ENCODE measurements around the gene FAU. TPM values are rescaled to one million over a fixed set of nuclear protein-coding genes. Genes with fewer than 3 reads are reported as not detected.

FAU gene
- total and polyA plus RNA-seq, 10 of the 15 experiments (the other 5 are each of a cell fraction or from before 2014, with no cell fraction given) = 332 to 1,347 (median 990) TPM

GRCh38 chr11:65121865-65122696 lies at the start of gene FAU, which contains the start of gene MRPL49 (continued):
- TF ChIP-seq ATF2 (IDR thresholded peaks at IDR 0.05; ENCODE audit: low read length) = no peak
- TF ChIP-seq NR2C2 (IDR thresholded peaks at IDR 0.05; ENCODE audit: borderline replicate concordance, control insufficient read depth, insufficient read length, low read depth) = no peak
- peak; percentile 75 for TF ChIP-seq HCFC1 (IDR thresholded peaks at IDR 0.05; ENCODE audit: low read length)
- TF ChIP-seq BCL11A (IDR thresholded peaks at IDR 0.05; ENCODE audit: low read depth, low read length) = no peak
- TF ChIP-seq, protein P1, sequence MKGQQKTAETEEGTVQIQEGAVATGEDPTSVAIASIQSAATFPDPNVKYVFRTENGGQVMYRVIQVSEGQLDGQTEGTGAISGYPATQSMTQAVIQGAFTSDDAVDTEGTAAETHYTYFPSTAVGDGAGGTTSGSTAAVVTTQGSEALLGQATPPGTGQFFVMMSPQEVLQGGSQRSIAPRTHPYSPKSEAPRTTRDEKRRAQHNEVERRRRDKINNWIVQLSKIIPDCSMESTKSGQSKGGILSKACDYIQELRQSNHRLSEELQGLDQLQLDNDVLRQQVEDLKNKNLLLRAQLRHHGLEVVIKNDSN (IDR thresholded peaks at IDR 0.05; ENCODE audit: borderline replicate concordance, extremely low read length, insufficient read depth, low read depth, low read length) = no peak
- no peak for TF ChIP-seq USF2 (IDR thresholded peaks at IDR 0.05; ENCODE audit: borderline replicate concordance, low read depth, low read length)
- TF ChIP-seq FOXK2 (IDR thresholded peaks at IDR 0.05) = peak; percentile 58
- peak; percentile 65 for TF ChIP-seq POU2F2 (IDR thresholded peaks at IDR 0.05; ENCODE audit: borderline replicate concordance, low read depth, low read length)
- TF ChIP-seq MEF2A (IDR thresholded peaks at IDR 0.05; ENCODE audit: insufficient read depth, low read depth, low read length) = no peak
- TF ChIP-seq MAX (IDR thresholded peaks at IDR 0.05; ENCODE audit: low read depth, low read length) = peak; percentile 22
- no peak for TF ChIP-seq E2F8 (IDR thresholded peaks at IDR 0.05; ENCODE audit: low read depth, partially characterized antibody)
- TF ChIP-seq, protein P2, sequence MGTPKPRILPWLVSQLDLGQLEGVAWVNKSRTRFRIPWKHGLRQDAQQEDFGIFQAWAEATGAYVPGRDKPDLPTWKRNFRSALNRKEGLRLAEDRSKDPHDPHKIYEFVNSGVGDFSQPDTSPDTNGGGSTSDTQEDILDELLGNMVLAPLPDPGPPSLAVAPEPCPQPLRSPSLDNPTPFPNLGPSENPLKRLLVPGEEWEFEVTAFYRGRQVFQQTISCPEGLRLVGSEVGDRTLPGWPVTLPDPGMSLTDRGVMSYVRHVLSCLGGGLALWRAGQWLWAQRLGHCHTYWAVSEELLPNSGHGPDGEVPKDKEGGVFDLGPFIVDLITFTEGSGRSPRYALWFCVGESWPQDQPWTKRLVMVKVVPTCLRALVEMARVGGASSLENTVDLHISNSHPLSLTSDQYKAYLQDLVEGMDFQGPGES (IDR thresholded peaks at IDR 0.05) = no peak
- TF ChIP-seq IRF5 (IDR thresholded peaks at IDR 0.05; ENCODE audit: borderline replicate concordance) = no peak
- no peak for TF ChIP-seq SREBF1 (IDR thresholded peaks at IDR 0.05; ENCODE audit: low read length)

All from GM12878 (cell line).